Adrenal gland (tissue), 5 donors: ENCODE measurements around the gene GPR3.

ENCODE experiments used
- POLR2A ChIP-seq, 2 donors: fragments of 450-650 bp; IDR thresholded peaks; one replicate each; pipeline ENCODE4 v1.6.1; 2017; ENCODE audit warnings: antibody characterized with exemption in 2 of 2, mild to moderate bottlenecking in 2 of 2, moderate library complexity in 1 of 2
- TF ChIP-seq, protein P1 (sequence below), 6 experiments: fragments of 450-650 bp in 4 of 6; fragments of 200-600 bp in 2 of 6; sonication (generic) in 1 of 6; IDR thresholded peaks; 1 replicate in 5 of 6; 2 replicates in 1 of 6; pipeline versions ENCODE4 v1.5.1 to v1.8.0; 2016 to 2021; ENCODE audit warnings: antibody characterized with exemption in 6 of 6, mild to moderate bottlenecking in 2 of 6, moderate library complexity in 1 of 6
- donor health status: DM: no; HTN: no; CAD: no.

GRCh38 chr1:27349784-27350662, 42.4 kb upstream of the GPR3 start:
- TF ChIP-seq, protein P1, sequence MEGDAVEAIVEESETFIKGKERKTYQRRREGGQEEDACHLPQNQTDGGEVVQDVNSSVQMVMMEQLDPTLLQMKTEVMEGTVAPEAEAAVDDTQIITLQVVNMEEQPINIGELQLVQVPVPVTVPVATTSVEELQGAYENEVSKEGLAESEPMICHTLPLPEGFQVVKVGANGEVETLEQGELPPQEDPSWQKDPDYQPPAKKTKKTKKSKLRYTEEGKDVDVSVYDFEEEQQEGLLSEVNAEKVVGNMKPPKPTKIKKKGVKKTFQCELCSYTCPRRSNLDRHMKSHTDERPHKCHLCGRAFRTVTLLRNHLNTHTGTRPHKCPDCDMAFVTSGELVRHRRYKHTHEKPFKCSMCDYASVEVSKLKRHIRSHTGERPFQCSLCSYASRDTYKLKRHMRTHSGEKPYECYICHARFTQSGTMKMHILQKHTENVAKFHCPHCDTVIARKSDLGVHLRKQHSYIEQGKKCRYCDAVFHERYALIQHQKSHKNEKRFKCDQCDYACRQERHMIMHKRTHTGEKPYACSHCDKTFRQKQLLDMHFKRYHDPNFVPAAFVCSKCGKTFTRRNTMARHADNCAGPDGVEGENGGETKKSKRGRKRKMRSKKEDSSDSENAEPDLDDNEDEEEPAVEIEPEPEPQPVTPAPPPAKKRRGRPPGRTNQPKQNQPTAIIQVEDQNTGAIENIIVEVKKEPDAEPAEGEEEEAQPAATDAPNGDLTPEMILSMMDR (IDR thresholded peaks at IDR 0.05): no peak
- TF ChIP-seq POLR2A (IDR thresholded peaks at IDR 0.05): no peak
